ENCODE results near the gene SKOR1. TPM values are rescaled to one million over a fixed set of nuclear protein-coding genes. Genes with fewer than 3 reads are reported as not detected.

SKOR1 gene
- total RNA-seq, 1 experiment from 2014 or later = 0.81 TPM

GRCh38 chr15:67827562-67828277 lies 2.4 kb downstream of the SKOR1 start:
- no peak overlapping the region for H2AFZ ChIP-seq (ENCODE audit: low read depth, low read length, poor library complexity, severe bottlenecking)
- H3K4me1 ChIP-seq (ENCODE audit: control insufficient read depth in 1 of 2, insufficient read depth in 2 of 2, low read length in 2 of 2) = no peaks in the 10 kb centered on the region
- H3K4me3 ChIP-seq (replicated peaks in 1 of 2; ENCODE audit: low read depth in 1 of 2, low read length in 2 of 2) = no peak overlapping the region
- no peaks in the 10 kb centered on the region for H3K36me3 ChIP-seq (ENCODE audit: control insufficient read depth in 1 of 2, insufficient read depth in 2 of 2, low read length in 2 of 2)
- POLR2A ChIA-PET = no interaction called here
- CTCF ChIA-PET = no interaction called here
- H3K9ac ChIP-seq (ENCODE audit: low read length) = no peak overlapping the region
- no peaks in the 10 kb centered on the region for H3K79me2 ChIP-seq (ENCODE audit: insufficient read depth, low read length)
- DNase-seq (ENCODE audit: low read depth, low spot score) (no peak), ATAC-seq (no peak)
- no peak overlapping the region for H3K27ac ChIP-seq (ENCODE audit: low read depth, low read length)
- H3K9me3 ChIP-seq (ENCODE audit: control insufficient read depth in 1 of 2, insufficient read depth in 1 of 2, low read depth in 1 of 2, low read length in 2 of 2) = no peaks in the 10 kb centered on the region
- TF ChIP-seq FOSL1 (IDR thresholded peaks at IDR 0.05; ENCODE audit: low read depth) (no peak), TCF7L2 (IDR thresholded peaks at IDR 0.05; ENCODE audit: borderline replicate concordance, extremely low read depth, insufficient read depth, insufficient read length) (no peak), ZFX (IDR thresholded peaks at IDR 0.05) (no peak), SP1 (IDR thresholded peaks at IDR 0.05; ENCODE audit: low read depth) (no peak), SIN3A (IDR thresholded peaks at IDR 0.05; ENCODE audit: low read depth) (no peak), JUND (IDR thresholded peaks at IDR 0.05) (no peak), SRF (IDR thresholded peaks at IDR 0.05; ENCODE audit: low read depth) (no peak), ZBTB33 (IDR thresholded peaks at IDR 0.05; ENCODE audit: extremely low read depth, insufficient replicate concordance, low read length) (no peak), REST (IDR thresholded peaks at IDR 0.05; ENCODE audit: low read depth) (no peak), EZH2 (IDR thresholded peaks at IDR 0.05) (no peak), ELF1 (IDR thresholded peaks at IDR 0.05; ENCODE audit: borderline replicate concordance, low read depth) (no peak), ZNF274 (IDR thresholded peaks at IDR 0.05; ENCODE audit: low read depth, low read length) (no peak)
- intact Hi-C loops (cut with micrococcal nuclease) = no loop called here
- BruUV-seq (replicated peaks) = no TSS peak
- no peak overlapping the region for H3K4me2 ChIP-seq (ENCODE audit: low read length)
- RAD21 ChIA-PET (ENCODE audit: low non-redundant PET in 1 of 2, low total read pairs in 2 of 2, uncharacterized antibody in 2 of 2, unreplicated experiment in 2 of 2) = no interaction called here
- H3K27me3 ChIP-seq (ENCODE audit: insufficient read depth, low read length) = no peaks in the 10 kb centered on the region
- H4K20me1 ChIP-seq (ENCODE audit: insufficient read depth) = no peaks in the 10 kb centered on the region
- no peaks in the 10 kb centered on the region for H3K9me2 ChIP-seq (ENCODE audit: insufficient read depth)

Data from HCT116 (cell line).